K562 (cell line): ENCODE measurements around the gene ECI2. TPM values are rescaled to one million over a fixed set of nuclear protein-coding genes. Genes with fewer than 3 reads are reported as not detected.

Experiments used
- ATAC-seq: fragments of 200-7000 bp; cut with Tn5 transposase; 3 replicates; pipeline ENCODE4 v1.9.1; 2020; ENCODE audit warnings: moderate library complexity
- BruUV-seq: library from RNA; stranded (reverse); fragments of 400-500 nt; replicated peaks from 2 replicates; lab custom pipeline; 2021; lab: Mats Ljungman, UMichigan
- CTCF ChIA-PET: fragments of 300-600 bp; formaldehyde crosslinking; extraction: SDS; loops from one replicate; lab custom pipeline; 2021; ENCODE audit warnings: low intra/inter-chr PET ratio; lab: Yijun Ruan, JAX
- POLR2A ChIA-PET: fragments of 300-600, 350-650 bp; sonication (Branson Sonifier 250); formaldehyde crosslinking; extraction: SDS; loops from one replicate; lab custom pipeline; 2021; ENCODE audit warnings: antibody characterized with exemption, inconsistent platforms; lab: Yijun Ruan, JAX
- DNase-seq, 4 experiments: peaks; one replicate each; pipeline versions ENCODE4 v3.0.0 to v3.0.0-alpha.2; 2011 to 2018; ENCODE audit warnings: low spot score in 3 of 4, mixed read lengths in 3 of 4; ENCODE audit errors: extremely low read depth in 1 of 4
- FAIRE-seq: peaks from 2 replicates; lab custom pipeline; 2011; peaks lifted over from hg19 to GRCh38; lab: Jason Lieb, UNC
- H2AFZ ChIP-seq: 2 replicates; pipeline ENCODE4 v1.6.0; 2011; ENCODE audit warnings: low read depth, low read length, control low read depth, inconsistent platforms
- H3K27ac ChIP-seq: fragments of 200-600 bp; 3 replicates; pipeline ENCODE4 v1.8.0; 2011; ENCODE audit warnings: low read depth, mild to moderate bottlenecking, control low read depth, inconsistent platforms, low read length, moderate library complexity, mixed read lengths; ENCODE audit errors: extremely low read depth
- H3K27me3 ChIP-seq, 2 experiments: fragments of 300-600 bp in 1 of 2; 2 replicates in 1 of 2; 3 replicates in 1 of 2; pipeline versions ENCODE4 v1.6.0 to v1.8.0; 2011; ENCODE audit warnings: inconsistent platforms in 2 of 2, low read length in 2 of 2, mild to moderate bottlenecking in 1 of 2, mixed read lengths in 1 of 2, moderate library complexity in 1 of 2; ENCODE audit not compliant: control insufficient read depth in 2 of 2, insufficient read depth in 2 of 2
- H3K36me3 ChIP-seq: fragments of 300-600 bp; 3 replicates; pipeline ENCODE4 v1.8.0; 2011; ENCODE audit warnings: mild to moderate bottlenecking, low read length, inconsistent platforms; ENCODE audit not compliant: control insufficient read depth, insufficient read depth
- H3K4me1 ChIP-seq, 2 experiments: fragments of 200-600 bp in 1 of 2; replicated peaks in 1 of 2; 2 replicates in 1 of 2; 3 replicates in 1 of 2; pipeline versions ENCODE4 v1.5.1 to v1.8.0; 2011; ENCODE audit warnings: inconsistent platforms in 2 of 2, low read length in 2 of 2, mild to moderate bottlenecking in 1 of 2, mixed read lengths in 1 of 2, moderate library complexity in 1 of 2; ENCODE audit not compliant: control insufficient read depth in 2 of 2, insufficient read depth in 2 of 2
- H3K4me2 ChIP-seq: 2 replicates; pipeline ENCODE4 v1.6.1; 2011; ENCODE audit warnings: low read length, control low read depth, inconsistent platforms, mixed read lengths; ENCODE audit not compliant: insufficient read depth
- H3K4me3 ChIP-seq: fragments of 200-600 bp; sonication (generic), shearing (Covaris generic); 2 replicates; pipeline ENCODE4 v1.5.1; 2016; ENCODE audit warnings: control low read depth, inconsistent platforms
- H3K79me2 ChIP-seq: fragments of 200-600 bp; 3 replicates; pipeline ENCODE4 v1.8.0; 2011; ENCODE audit warnings: low read length, inconsistent platforms; ENCODE audit not compliant: control insufficient read depth, insufficient read depth
- H3K9ac ChIP-seq, 2 experiments: 2 replicates each; pipeline versions ENCODE4 v1.6.0 to v1.6.1; 2011; ENCODE audit warnings: low read depth in 2 of 2, low read length in 2 of 2, control low read depth in 1 of 2, inconsistent platforms in 1 of 2, mild to moderate bottlenecking in 1 of 2, mixed read lengths in 1 of 2; ENCODE audit not compliant: insufficient read depth in 1 of 2
- H3K9me1 ChIP-seq: one replicate; pipeline ENCODE4 v1.6.0; 2011; ENCODE audit warnings: inconsistent platforms, mild to moderate bottlenecking, low read length, moderate library complexity; ENCODE audit not compliant: control insufficient read depth, insufficient read depth
- H3K9me3 ChIP-seq: replicated peaks from 2 replicates; pipeline ENCODE4 v1.5.1; 2011; ENCODE audit warnings: low read depth, low read length, inconsistent platforms; ENCODE audit not compliant: control insufficient read depth, insufficient read depth
- H4K20me1 ChIP-seq: replicated peaks from 2 replicates; pipeline ENCODE4 v1.6.1; 2011; ENCODE audit warnings: low read length, inconsistent platforms, mixed read lengths; ENCODE audit not compliant: control insufficient read depth, insufficient read depth
- ARID3B ChIP-seq: fragments of 250-450 bp; sonication (Bioruptor Pico); IDR thresholded peaks from 2 replicates; pipeline ENCODE4 v1.4.0; 2020; ENCODE audit warnings: borderline replicate concordance
- CBFA2T3 ChIP-seq: fragments of 450-650 bp; IDR thresholded peaks from 2 replicates; pipeline ENCODE4 v1.6.1; 2017
- CTBP1 ChIP-seq: fragments of 450-650 bp; IDR thresholded peaks from 2 replicates; pipeline ENCODE4 v1.6.1; 2016; ENCODE audit warnings: borderline replicate concordance
- CUX1 ChIP-seq: fragments of 200-800 bp; sonication (Bioruptor generic); IDR thresholded peaks from 2 replicates; pipeline ENCODE4 v1.6.1; 2016; ENCODE audit warnings: missing genetic modification characterization, missing compliant biosample characterization
- DDX20 ChIP-seq: fragments of 450-650 bp; IDR thresholded peaks from 2 replicates; pipeline ENCODE4 v1.6.1; 2016; ENCODE audit warnings: missing genetic modification characterization, low read depth, mild to moderate bottlenecking, missing compliant biosample characterization, moderate library complexity
- ILF3 ChIP-seq: fragments of 450-650 bp; IDR thresholded peaks from 2 replicates; pipeline ENCODE4 v1.6.1; 2018; ENCODE audit warnings: antibody characterized with exemption, mild to moderate bottlenecking, moderate library complexity, borderline replicate concordance
- MTA2 ChIP-seq: fragments of 450-650 bp; IDR thresholded peaks from 2 replicates; pipeline ENCODE4 v1.6.1; 2016; ENCODE audit warnings: low read depth
- NCOA1 ChIP-seq: fragments of 450-650 bp; IDR thresholded peaks from 2 replicates; pipeline ENCODE4 v1.6.1; 2016; ENCODE audit warnings: low read depth
- RFX7 ChIP-seq: fragments of 250-450 bp; sonication (Bioruptor Pico); IDR thresholded peaks from 2 replicates; pipeline ENCODE4 v1.5.1; 2021; ENCODE audit warnings: mild to moderate bottlenecking
- SMARCA5 ChIP-seq: fragments of 450-650 bp; IDR thresholded peaks from 2 replicates; pipeline ENCODE4 v1.6.1; 2016
- THAP12 ChIP-seq: fragments of 250-450 bp; sonication (Bioruptor Pico); IDR thresholded peaks from 2 replicates; pipeline ENCODE4 v1.9.0; 2021; ENCODE audit warnings: mild to moderate bottlenecking, inconsistent platforms
- WHSC1 ChIP-seq: IDR thresholded peaks from one replicate; pipeline ENCODE4 v1.6.1; 2012; ENCODE audit warnings: low read length, control low read depth, inconsistent platforms
- ZFX ChIP-seq: sonication (generic); formaldehyde crosslinking; IDR thresholded peaks from 2 replicates; pipeline ENCODE4 v1.8.0; 2022; ENCODE audit warnings: mild to moderate bottlenecking, missing genetic modification reagents, moderate library complexity
- ZNF124 ChIP-seq: sonication (generic); formaldehyde crosslinking; IDR thresholded peaks from 2 replicates; pipeline ENCODE4 v1.8.1; 2022; ENCODE audit warnings: missing genetic modification reagents
- ZNF311 ChIP-seq: fragments of 250-450 bp; sonication (Bioruptor Pico); IDR thresholded peaks from 2 replicates; pipeline ENCODE4 v1.4.0; 2020; ENCODE audit warnings: mild to moderate bottlenecking, moderate library complexity
- ZNF324 ChIP-seq: fragments of 250-450 bp; sonication (Bioruptor Pico); IDR thresholded peaks from 2 replicates; pipeline ENCODE4 v1.4.0; 2020; ENCODE audit warnings: mild to moderate bottlenecking
- WGBS: fragments of 100-300 bp; shearing (Covaris generic); methylation state at CpG from one replicate; pipeline ENCODE4 v1.1.6; 2016; ENCODE audit warnings: low coverage, mixed read lengths; ENCODE audit not compliant: insufficient coverage; ENCODE audit errors: missing lambda C conversion rate; 5-methylcytosine and 5-hydroxymethylcytosine counted together
- in situ Hi-C: fragments of 300-500 bp; cut with MboI; formaldehyde crosslinking; loops from 4 replicates; pipeline ENCODE4 v1.15.0; 2018; ENCODE audit warnings: inconsistent platforms, mixed read lengths
- intact Hi-C: fragments of 100-400 bp; cut with micrococcal nuclease; formaldehyde crosslinking; loops from 2 replicates; pipeline ENCODE4 v1.14.2; 2022
- polyA plus RNA-seq, 8 experiments: library from polyadenylated mRNA; depleted of rRNA in 4 of 8; stranded (reverse) in 5 of 8; unstranded in 3 of 8; fragments of >200 nt; fragmentation: Nextera tagmentation in 2 of 8; fragmentation: Illumina TruSeq in 1 of 8; extraction: Ambion mirVana in 2 of 8; extraction: Trizol in 1 of 8; gene quantifications; 2 replicates each; pipeline versions ENCODE4 v1.2.1 to v1.2.3, GENCODE V29; 2011 to 2014; ENCODE audit warnings: inconsistent platforms in 1 of 8, missing spikeins in 1 of 8
- total RNA-seq, 7 experiments: library from RNA; depleted of rRNA in 6 of 7; stranded (reverse); fragments of >200 nt in 6 of 7; fragmentation: Illumina TruSeq in 2 of 7; extraction: Trizol in 2 of 7; gene quantifications; 2 replicates each; pipeline versions ENCODE4 v1.2.1 to v1.2.3, GENCODE V29; 2011 to 2021; ENCODE audit warnings: low replicate concordance in 1 of 7

Gene ECI2
- total and polyA plus RNA-seq, 9 of the 15 experiments (the other 6 are each of a cell fraction or from before 2014, with no cell fraction given) = 80.7 to 377 (median 142) TPM

GRCh38 chr6:4157506-4157905 lies 22.1 kb upstream of the ECI2 start:
- Histone ChIP-seq H3K9me3 (no peaks in the 10 kb centered on the region), H3K79me2 (no peaks in the 10 kb centered on the region), H3K36me3 (no peaks in the 10 kb centered on the region), H2AFZ (no peak overlapping the region), H3K9ac (no peak overlapping the region), H3K27me3 (peaks cover 27 to 46% of the 10 kb centered on the region in 2 experiments; a peak in 4 of 5 replicates), H3K9me1 (peaks cover 4% of the 10 kb centered on the region), H3K4me3 (no peak overlapping the region), H4K20me1 (no peaks in the 10 kb centered on the region), H3K4me2 (no peak overlapping the region), H3K27ac (no peak overlapping the region), H3K4me1 (peaks cover 0 to 2% of the 10 kb centered on the region in 2 experiments; a peak in 1 of 5 replicates)
- FAIRE-seq (no peak), ATAC-seq (no peak), DNase-seq (no peak)
- in situ Hi-C loops (no loop called here), intact Hi-C loops (loop anchor here (5.0 kb wide), 1 partner anchor 180 kb away; no protein-coding TSS in a partner anchor)
- ChIA-PET POLR2A (interaction anchor here (0.6 kb wide), 2 partner anchors 12 to 1432 kb away, joined by 3 to 4 read pairs; no protein-coding TSS in a partner anchor), CTCF (interaction anchor here (3.1 kb wide), 1 partner anchor 102 kb away, joined by 23 read pairs; no protein-coding TSS in a partner anchor)
- no peak for TF ChIP-seq ARID3B (CRISPR knock-in tag)
- TF ChIP-seq RFX7 (CRISPR knock-in tag) = no peak
- no peak for TF ChIP-seq ZNF324 (CRISPR knock-in tag)
- no peak for TF ChIP-seq ILF3
- TF ChIP-seq THAP12 (CRISPR knock-in tag) = no peak
- no peak for TF ChIP-seq CBFA2T3
- TF ChIP-seq WHSC1 = no peak
- TF ChIP-seq ZNF311 (CRISPR knock-in tag) = no peak
- no peak for TF ChIP-seq ZFX (CRISPR knock-in tag)
- no peak for TF ChIP-seq ZNF124
- no peak for TF ChIP-seq DDX20 (tag)
- no peak for TF ChIP-seq SMARCA5
- TF ChIP-seq NCOA1 = no peak
- TF ChIP-seq CUX1 (CRISPR knock-in tag) = no peak
- no peak for TF ChIP-seq CTBP1
- no peak for TF ChIP-seq MTA2
- 11% methylated on average over 12 of the region's 12 CpGs for WGBS
- BruUV-seq = no TSS peak
